ENCODE data around the gene TSPAN18.
A peak's percentile ranks its signal among the peaks of the same experiment; 100 is the strongest.

Gene TSPAN18

GRCh38 chr11:44763121-44763820 is 36.5 kb downstream of the TSPAN18 start:
- no peak for DNase-seq

- DNase-seq, result no peak
Measured at GRCh38 chr11:44764583-44764982, 37.8 kb downstream of the TSPAN18 start.

GRCh38 chr11:44765026-44765595 is 38.3 kb downstream of the TSPAN18 start:
- no peak for DNase-seq

DNA sequence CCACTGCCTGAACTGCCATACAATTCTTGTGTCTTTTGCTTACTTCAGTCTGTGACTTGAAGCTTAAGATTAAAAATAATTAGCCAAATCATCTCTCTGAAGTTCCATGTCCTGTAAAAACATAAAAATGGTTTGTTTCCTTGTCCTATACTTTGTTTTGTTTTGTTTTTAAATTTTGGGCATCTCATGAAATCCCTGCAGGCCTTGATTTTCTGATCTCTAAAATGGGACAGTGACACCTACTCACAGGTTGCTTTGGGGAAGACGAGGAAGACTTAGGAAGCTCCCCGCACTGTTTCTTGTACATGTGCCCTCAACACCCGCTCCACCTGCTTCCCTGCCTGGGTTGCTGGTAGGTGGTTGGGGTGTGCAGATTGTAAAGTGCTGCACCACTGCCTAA is 38.9 kb downstream of the TSPAN18 start:
- DNase-seq, result no peak

DNA sequence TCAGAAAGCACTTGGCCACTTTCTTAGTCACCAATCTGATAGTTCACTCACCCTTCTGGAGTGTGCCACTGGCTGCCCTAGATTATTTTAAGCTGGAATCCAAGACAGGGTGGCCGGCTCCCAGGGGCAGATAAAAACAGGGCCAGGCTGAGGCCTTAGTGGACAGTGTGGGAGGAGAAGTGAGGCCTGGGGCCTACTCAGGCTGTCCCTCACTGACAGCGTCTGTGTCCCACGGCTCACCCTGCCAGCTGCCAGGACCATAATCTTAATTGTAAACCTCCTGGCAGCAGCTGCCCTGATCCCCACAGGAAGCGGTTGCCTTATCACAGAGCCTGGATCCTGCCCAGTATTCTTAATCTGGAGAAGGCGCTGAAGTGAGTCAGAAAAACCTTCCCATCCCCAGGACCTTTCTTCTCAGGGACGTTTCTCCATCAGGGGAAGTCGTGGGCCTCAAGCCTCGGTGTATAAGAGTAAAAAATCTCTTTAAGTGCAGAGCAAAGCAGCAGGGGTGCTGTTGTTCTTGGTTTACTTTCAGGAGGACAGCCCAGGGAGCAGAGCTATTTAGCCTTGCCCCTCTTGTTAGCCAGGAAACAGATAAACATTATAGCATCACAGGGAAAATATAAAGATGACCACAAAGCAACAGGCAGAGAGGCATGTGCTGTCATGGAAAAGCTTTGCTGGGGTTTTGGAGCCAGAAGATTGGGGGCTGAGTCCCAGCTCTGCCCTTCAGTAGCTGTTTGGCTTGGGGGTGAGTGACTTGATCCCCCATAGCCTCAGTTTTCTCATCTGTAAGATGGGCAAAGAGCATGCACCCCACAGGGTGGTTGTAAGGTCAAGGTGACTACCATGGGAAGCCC is 39.6 kb downstream of the TSPAN18 start:
- DNase-seq, result no peak

- DNase-seq, result no peak
Measured at GRCh38 chr11:44766972-44767278, 40.2 kb downstream of the TSPAN18 start.

GRCh38 chr11:44767421-44767820 is 40.7 kb downstream of the TSPAN18 start:
- no peak for DNase-seq

GRCh38 chr11:44770401-44770800 is 43.6 kb downstream of the TSPAN18 start:
- DNase-seq, result no peak

GRCh38 chr11:44771252-44771734 is 44.5 kb downstream of the TSPAN18 start:
- DNase-seq, result no peak

DNA sequence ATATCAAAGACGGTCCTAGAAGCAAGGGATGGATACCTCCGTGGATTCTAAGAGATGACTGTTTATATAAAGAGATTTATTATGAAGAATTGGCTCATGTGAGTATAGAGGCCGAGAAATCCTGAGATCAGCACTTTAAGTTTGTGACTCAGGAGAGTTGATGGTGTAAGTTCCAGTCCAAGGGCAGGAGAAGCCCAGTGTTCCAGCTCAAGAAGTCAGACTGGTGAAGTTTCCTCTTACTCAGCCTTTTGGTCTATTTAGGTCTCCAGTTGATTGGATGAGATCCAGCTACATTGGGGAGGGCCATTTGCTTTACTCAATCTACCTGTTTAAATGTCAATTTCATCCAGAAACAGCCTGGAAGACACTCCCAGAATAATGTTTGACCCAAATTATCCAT is 45.1 kb downstream of the TSPAN18 start:
- DNase-seq, result no peak

- no peak for DNase-seq
Measured at GRCh38 chr11:44773351-44773965, 46.7 kb downstream of the TSPAN18 start.

GRCh38 chr11:44774108-44774507 is 47.3 kb downstream of the TSPAN18 start:
- DNase-seq, result no peak

DNA sequence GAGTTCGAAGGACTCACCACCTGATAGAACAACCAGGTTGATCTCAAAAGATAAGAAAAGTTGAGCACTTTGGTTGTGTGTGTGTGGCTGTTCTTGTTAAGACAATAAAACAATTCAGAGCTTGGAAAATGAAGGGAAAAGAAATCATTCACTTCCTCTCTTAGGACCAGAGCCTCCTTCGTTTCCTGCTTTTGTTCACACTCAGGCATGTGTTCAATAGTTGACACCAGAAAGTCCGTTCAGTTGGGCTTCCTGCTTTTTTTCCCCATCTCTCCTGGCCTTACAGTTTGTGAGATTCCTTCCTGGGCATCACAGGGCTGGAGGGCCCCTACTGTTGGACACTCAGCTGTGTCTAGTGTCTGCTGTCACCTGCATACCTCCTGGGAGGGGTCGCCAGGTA is 48.0 kb downstream of the TSPAN18 start:
- DNase-seq, result no peak

GRCh38 chr11:44775366-44775984 is 48.7 kb downstream of the TSPAN18 start:
- peak; percentile 70 for DNase-seq

GRCh38 chr11:44775985-44776446 is 49.3 kb downstream of the TSPAN18 start:
- no peak for DNase-seq

GRCh38 chr11:44776551-44777208 is 49.9 kb downstream of the TSPAN18 start:
- DNase-seq, result no peak

- DNase-seq, result no peak
Measured at GRCh38 chr11:44777209-44778194, 50.7 kb downstream of the TSPAN18 start.

DNA sequence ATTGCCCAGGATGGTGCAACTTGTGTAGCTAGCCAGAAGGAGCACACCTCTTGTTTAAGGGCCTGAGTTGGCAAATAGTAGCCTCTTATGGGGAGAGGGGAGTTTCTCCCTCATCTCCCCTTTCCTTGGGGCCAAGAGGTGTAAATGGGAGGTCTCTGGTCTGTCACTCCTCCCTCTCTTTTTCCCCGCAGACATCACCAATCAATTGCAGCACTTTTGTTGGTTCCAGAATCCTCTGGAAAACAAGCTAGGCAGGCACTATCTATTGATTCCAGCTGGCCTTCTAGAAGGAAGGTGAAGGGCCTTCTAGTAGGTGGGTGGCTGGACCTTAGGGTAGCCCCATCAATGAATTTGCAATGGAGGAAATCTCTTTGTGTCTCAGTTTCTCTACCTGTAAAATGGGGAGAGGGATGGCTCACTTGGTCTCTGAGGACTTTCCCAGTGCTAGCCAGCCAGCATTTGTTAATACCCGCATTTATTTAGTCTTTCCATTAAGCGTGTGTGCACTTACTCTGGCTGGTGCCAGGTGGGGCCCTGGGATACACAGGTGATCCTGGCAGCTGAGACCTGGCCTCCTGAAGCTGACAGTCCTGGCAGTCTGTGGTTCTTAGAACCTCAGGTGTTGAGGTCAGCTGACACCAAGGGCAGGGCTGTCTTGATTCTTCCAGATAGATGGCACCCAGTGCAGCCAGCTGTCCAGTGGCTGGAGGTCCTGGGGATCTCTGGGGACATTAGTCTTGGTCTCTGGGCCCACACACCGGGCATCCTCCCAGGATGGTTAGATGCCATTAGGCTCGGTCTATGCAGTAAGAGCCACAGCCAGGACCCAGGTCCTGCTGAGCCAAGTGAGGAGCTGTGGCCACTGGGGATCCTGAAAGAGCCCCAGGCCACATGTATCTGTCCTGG is 51.7 kb downstream of the TSPAN18 start:
- no peak for DNase-seq

DNA sequence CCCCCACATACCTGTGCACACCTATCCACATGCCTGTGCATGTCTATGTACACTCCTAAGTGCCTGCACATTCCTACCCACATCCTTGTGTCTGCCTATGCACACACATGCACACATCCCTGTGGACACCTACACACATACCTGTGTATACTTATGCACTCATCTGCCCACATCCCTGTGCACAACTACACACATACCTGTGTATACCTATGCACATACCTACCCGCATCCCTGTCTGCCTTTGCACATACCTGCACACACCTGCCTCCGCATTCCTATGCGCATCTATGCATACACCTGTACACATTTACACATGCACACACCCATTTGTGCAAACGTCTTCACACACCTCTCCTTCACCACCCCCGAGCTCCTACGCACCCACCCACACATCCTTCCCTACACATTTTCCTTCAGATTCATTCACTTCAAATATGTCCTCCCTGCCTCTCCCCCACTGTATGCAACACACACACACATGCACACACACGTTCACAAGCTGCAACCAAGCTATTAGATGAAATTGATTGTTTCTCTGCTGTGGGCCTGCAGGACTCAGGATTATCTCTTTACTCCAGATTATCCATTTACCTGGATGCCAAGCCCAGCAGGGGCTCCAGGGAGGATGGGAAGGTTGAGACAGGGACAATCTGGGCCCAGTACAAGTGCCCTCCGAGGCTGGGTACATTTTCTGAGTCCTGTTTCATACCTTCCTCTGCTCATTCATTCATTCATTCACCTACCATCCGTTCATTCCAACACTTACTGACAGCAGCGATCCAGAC is 53.2 kb downstream of the TSPAN18 start:
- DNase-seq, result no peak
